GM18502 (cell line): ENCODE measurements around the gene NUCB1.
A peak's percentile ranks its signal among the peaks of the same experiment; 100 is the strongest.

Experiments
- ATAC-seq: cut with Tn5 transposase; IDR thresholded peaks from one replicate; pipeline ENCODE4 v1.9.1; 2021; ENCODE audit warnings: mild to moderate bottlenecking; ENCODE audit not compliant: unreplicated experiment, poor library complexity

The NUCB1 gene

GRCh38 chr19:48958006-48958405, 57.9 kb downstream of the NUCB1 start:
- ATAC-seq = no peak

- ATAC-seq = no peak
Observed at GRCh38 chr19:48959341-48960239, 59.5 kb downstream of the NUCB1 start.

GRCh38 chr19:48961051-48961649, 61.0 kb downstream of the NUCB1 start:
- ATAC-seq = no peak

GRCh38 chr19:48961673-48962028, 61.5 kb downstream of the NUCB1 start:
- ATAC-seq = no peak

GRCh38 chr19:48962029-48962848, 62.1 kb downstream of the NUCB1 start:
- ATAC-seq = peak; percentile 37

- ATAC-seq = no peak
Observed at GRCh38 chr19:48962849-48963165, 62.7 kb downstream of the NUCB1 start.

GRCh38 chr19:48963371-48964204, 63.5 kb downstream of the NUCB1 start:
- no peak for ATAC-seq

GRCh38 chr19:48964205-48965039, 64.3 kb downstream of the NUCB1 start:
- no peak for ATAC-seq

- ATAC-seq = peak; percentile 50
Observed at GRCh38 chr19:48965040-48965805, 65.1 kb downstream of the NUCB1 start, which contains the start of gene FTL. FTL (plus strand) TSS chr19:48965309; CDS start chr19:48965508, 199 bp downstream.

- peak; percentile 10 for ATAC-seq
Observed at GRCh38 chr19:48965806-48966540, 65.9 kb downstream of the NUCB1 start.

- ATAC-seq = no peak
Observed at GRCh38 chr19:48966541-48967345, 66.6 kb downstream of the NUCB1 start.

- no peak for ATAC-seq
Observed at GRCh38 chr19:48967346-48968178, 67.5 kb downstream of the NUCB1 start.

- ATAC-seq = no peak
Observed at GRCh38 chr19:48968179-48968661, 68.1 kb downstream of the NUCB1 start.

GRCh38 chr19:48968813-48969218, 68.7 kb downstream of the NUCB1 start:
- ATAC-seq = no peak

GRCh38 chr19:48969276-48970138, 69.4 kb downstream of the NUCB1 start:
- ATAC-seq = no peak
